ENCODE data around the gene DUSP8.
"Not testable (repeated sequence)": the region's sequence is repeated elsewhere in the genome, so short reads cannot be mapped to it uniquely, and the experiment has no call there.

The DUSP8 gene

DNA sequence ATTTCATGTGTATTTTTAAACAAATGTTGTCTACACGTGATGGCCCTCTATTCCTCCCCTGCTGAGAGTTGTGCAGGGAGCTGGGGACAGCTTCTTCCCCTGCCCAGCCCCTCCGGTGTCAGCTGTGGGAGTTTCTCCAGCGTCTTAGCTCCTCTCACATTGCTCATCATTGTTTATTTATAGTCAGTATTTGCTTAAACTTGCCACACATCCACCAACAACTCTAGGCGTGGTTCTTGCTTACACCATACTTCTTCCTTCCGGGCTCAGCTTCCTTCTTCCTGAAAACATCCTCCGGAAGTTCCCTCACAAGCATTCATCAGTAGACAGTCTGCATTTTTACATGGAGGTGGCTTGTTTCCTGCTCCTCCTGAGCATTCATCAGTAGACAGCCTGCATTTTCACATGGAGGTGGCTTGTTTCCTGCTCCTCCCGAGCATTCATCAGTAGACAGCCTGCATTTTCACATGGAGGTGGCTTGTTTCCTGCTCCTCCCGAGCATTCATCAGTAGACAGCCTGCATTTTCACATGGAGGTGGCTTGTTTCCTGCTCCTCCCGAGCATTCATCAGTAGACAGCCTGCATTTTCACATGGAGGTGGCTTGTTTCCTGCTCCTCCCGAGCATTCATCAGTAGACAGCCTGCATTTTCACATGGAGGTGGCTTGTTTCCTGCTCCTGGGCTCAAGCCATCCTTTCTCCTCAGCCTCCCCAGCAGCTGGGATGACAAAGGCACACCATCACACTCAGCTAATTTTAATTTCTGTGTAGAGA lies 17.3 kb upstream of the DUSP8 start:
- H3K4me1 ChIP-seq (ENCODE audit: control insufficient read depth, insufficient read depth, low read length); H3K4me3 ChIP-seq (ENCODE audit: low read length in 2 of 2); H3K27me3 ChIP-seq (ENCODE audit: control insufficient read depth in 1 of 2, insufficient read depth in 2 of 2, low read length in 2 of 2); H3K36me3 ChIP-seq (ENCODE audit: control insufficient read depth in 2 of 2, insufficient read depth in 2 of 2, low read length in 2 of 2); H3K9me3 ChIP-seq (ENCODE audit: control insufficient read depth in 2 of 2, low read length in 2 of 2); H3K27ac ChIP-seq (ENCODE audit: low read length); H3K9ac ChIP-seq (ENCODE audit: low read length in 2 of 2): not testable (repeated sequence)

DNA sequence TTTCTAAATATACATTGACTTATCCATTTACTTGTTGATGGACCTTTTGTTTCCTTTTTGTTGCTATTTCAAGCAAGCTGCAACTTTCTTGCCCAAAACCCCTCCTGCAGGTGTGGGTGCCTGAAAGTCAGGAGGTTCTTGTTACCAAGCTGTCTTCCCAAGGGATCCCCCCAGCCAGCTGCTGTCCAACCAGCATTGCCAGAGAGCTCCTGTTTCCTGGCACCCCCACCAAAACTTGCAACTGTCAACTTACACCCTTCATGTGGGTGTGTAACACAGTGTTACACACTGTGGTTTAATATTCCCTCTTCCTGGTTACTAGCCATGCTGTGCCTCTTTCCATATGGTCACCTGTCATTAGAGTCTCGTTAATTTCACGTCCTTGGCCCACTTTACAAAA lies 14.6 kb upstream of the DUSP8 start:
- no peaks in the 10 kb centered on the region for H3K4me1 ChIP-seq (ENCODE audit: control insufficient read depth, insufficient read depth, low read length)
- H3K9ac ChIP-seq (ENCODE audit: low read length in 2 of 2) = no peak overlapping the region
- H3K4me3 ChIP-seq (ENCODE audit: low read length in 2 of 2) = no peak overlapping the region
- no peaks in the 10 kb centered on the region for H3K27me3 ChIP-seq (ENCODE audit: control insufficient read depth in 1 of 2, insufficient read depth in 2 of 2, low read length in 2 of 2)
- no peaks in the 10 kb centered on the region for H3K36me3 ChIP-seq (ENCODE audit: control insufficient read depth in 2 of 2, insufficient read depth in 2 of 2, low read length in 2 of 2)
- H3K9me3 ChIP-seq (ENCODE audit: control insufficient read depth in 2 of 2, low read length in 2 of 2) = no peaks in the 10 kb centered on the region
- H3K27ac ChIP-seq (ENCODE audit: low read length) = no peak overlapping the region

DNA sequence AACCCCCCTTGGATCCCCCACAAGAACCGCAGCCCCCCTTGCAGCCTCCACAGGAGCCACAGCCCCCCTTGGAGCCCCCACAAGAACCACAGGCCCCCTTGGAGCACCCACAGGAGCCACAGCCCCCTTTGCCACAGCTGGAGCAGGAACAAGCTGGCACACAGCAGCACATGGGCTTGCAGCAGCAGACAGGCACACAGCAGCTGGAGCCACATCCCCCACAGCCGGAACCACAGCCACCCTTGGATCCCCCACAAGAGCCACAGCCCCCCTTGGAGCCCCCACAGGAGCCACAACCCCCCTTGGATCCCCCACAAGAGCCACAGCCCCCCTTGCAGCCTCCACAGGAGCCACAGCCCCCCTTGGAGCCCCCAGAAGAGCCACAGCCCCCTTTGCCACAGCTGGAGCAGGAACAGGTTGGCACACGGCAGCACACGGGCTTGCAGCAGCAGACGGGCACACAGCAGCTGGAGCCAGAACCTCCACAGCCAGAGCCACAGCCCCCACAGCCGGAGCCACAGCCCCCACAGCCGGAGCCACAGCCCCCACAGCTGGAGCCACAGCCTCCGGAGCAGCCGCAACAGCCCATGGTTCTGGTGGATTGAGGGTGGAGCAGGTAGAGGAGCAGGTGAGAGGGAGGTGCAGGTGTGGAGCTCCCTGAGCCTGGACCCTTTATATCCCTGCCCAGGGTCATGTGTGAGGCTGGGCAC lies 12.7 kb upstream of the DUSP8 start, which contains the start of gene KRTAP5-1:
Gene KRTAP5-1 (minus strand): TSS at position 623 of the 710 bp plus-strand sequence. CDS start 34 bp downstream, at position 589.
- not testable (repeated sequence) for H3K36me3 ChIP-seq (ENCODE audit: control insufficient read depth in 2 of 2, insufficient read depth in 2 of 2, low read length in 2 of 2); H3K27ac ChIP-seq (ENCODE audit: low read length); H3K4me3 ChIP-seq (ENCODE audit: low read length in 2 of 2); H3K4me1 ChIP-seq (ENCODE audit: control insufficient read depth, insufficient read depth, low read length); H3K27me3 ChIP-seq (ENCODE audit: control insufficient read depth in 1 of 2, insufficient read depth in 2 of 2, low read length in 2 of 2); H3K9me3 ChIP-seq (ENCODE audit: control insufficient read depth in 2 of 2, low read length in 2 of 2); H3K9ac ChIP-seq (ENCODE audit: low read length in 2 of 2)

DNA sequence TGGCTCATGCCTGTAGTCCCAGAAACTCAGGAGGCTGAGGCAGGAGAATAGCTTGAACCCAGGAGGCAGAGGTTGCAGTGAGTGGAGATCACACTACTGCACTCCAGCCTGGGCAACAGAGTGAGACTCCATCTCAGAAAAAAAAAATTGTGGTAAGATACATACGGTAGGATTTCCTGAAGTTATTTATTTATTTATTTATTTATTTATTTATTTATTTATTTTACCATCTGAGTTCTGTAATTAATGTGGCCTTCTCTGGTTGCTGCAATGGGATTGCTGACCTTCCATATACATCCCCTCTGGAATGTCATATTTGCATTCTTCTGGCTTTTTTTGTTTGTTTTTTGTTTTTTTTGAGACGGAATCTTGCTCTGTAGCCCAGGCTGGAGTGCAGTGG lies 10.8 kb upstream of the DUSP8 start:
- not testable (repeated sequence) for H3K36me3 ChIP-seq (ENCODE audit: control insufficient read depth in 2 of 2, insufficient read depth in 2 of 2, low read length in 2 of 2); H3K27me3 ChIP-seq (ENCODE audit: control insufficient read depth in 1 of 2, insufficient read depth in 2 of 2, low read length in 2 of 2); H3K27ac ChIP-seq (ENCODE audit: low read length); H3K9me3 ChIP-seq (ENCODE audit: control insufficient read depth in 2 of 2, low read length in 2 of 2); H3K9ac ChIP-seq (ENCODE audit: low read length in 2 of 2); H3K4me1 ChIP-seq (ENCODE audit: control insufficient read depth, insufficient read depth, low read length); H3K4me3 ChIP-seq (ENCODE audit: low read length in 2 of 2)

DNA sequence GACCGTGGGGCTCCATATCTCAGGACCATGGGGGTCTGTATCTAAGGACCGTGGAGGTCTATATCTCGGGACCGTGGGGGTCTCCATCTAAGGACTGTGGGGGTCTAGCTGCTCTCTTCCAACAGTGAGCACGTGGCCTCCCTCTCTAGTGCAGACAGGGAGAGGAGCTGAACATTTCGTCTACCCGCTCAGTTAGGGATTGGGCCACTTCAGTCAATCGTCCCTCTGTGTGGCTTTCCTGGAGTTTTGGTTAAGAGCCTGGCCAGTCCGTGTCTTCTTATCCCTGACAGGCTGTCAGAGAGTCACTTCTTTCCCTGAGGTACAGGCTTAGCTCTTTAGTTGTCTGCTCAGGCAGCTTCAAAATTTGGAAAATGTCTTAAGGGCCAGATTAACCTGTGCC lies 9.9 kb upstream of the DUSP8 start:
- Histone ChIP-seq H3K27me3 (ENCODE audit: control insufficient read depth in 1 of 2, insufficient read depth in 2 of 2, low read length in 2 of 2) (no peaks in the 10 kb centered on the region), H3K9ac (ENCODE audit: low read length in 2 of 2) (no peak overlapping the region), H3K9me3 (ENCODE audit: control insufficient read depth in 2 of 2, low read length in 2 of 2) (no peaks in the 10 kb centered on the region), H3K27ac (ENCODE audit: low read length) (no peak overlapping the region), H3K4me3 (ENCODE audit: low read length in 2 of 2) (no peak overlapping the region), H3K36me3 (ENCODE audit: control insufficient read depth in 2 of 2, insufficient read depth in 2 of 2, low read length in 2 of 2) (no peaks in the 10 kb centered on the region), H3K4me1 (ENCODE audit: control insufficient read depth, insufficient read depth, low read length) (no peaks in the 10 kb centered on the region)

DNA sequence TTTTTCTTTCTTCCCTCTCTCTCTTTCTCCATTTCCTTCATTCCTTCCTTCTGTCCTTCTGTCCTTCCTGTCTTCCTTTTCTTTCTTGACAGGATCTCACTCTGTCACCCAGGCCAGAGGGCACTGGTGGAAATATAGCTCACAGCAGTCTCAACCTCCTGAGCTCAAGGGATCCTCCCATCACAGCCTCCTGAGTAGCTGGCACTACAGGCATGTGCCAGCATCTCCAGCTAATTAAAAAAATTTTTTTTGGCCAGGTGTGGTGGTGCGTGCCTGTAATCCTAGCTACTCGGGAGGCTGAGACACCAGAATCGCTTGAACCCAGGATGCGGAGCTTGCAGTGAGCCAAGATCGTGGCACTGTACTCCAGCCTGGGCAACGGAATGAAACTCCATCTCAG lies 4.8 kb upstream of the DUSP8 start:
- Histone ChIP-seq H3K9me3 (ENCODE audit: control insufficient read depth in 2 of 2, low read length in 2 of 2) (no peaks in the 10 kb centered on the region), H3K4me3 (ENCODE audit: low read length in 2 of 2) (no peak overlapping the region), H3K9ac (ENCODE audit: low read length in 2 of 2) (no peak overlapping the region), H3K27me3 (ENCODE audit: control insufficient read depth in 1 of 2, insufficient read depth in 2 of 2, low read length in 2 of 2) (no peaks in the 10 kb centered on the region), H3K36me3 (ENCODE audit: control insufficient read depth in 2 of 2, insufficient read depth in 2 of 2, low read length in 2 of 2) (no peaks in the 10 kb centered on the region), H3K4me1 (ENCODE audit: control insufficient read depth, insufficient read depth, low read length) (peaks cover 15% of the 10 kb centered on the region), H3K27ac (ENCODE audit: low read length) (no peak overlapping the region)

DNA sequence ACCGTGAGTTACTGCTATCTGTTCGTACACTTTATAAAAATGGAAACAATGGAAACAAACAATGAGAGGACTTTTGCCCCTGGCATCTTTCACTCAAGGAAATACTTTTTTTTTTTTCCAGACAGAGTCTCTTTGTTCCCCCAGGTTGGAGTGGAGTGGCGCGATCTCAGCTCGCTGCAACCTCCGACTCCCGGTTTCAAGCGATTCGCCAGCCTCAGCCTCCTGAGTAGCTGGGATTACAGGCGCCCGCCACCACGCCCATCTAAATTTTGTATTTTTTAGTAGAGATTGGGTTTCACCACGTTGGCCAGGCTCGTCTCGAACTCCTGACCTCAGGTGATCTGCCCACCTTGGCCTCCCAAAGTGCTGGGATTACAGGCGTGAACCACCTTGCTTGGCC lies 3.7 kb upstream of the DUSP8 start:
- H3K27me3 ChIP-seq (ENCODE audit: control insufficient read depth in 1 of 2, insufficient read depth in 2 of 2, low read length in 2 of 2) = not testable (repeated sequence)
- H3K4me1 ChIP-seq (ENCODE audit: control insufficient read depth, insufficient read depth, low read length) = peaks cover 18% of the 10 kb centered on the region

DNA sequence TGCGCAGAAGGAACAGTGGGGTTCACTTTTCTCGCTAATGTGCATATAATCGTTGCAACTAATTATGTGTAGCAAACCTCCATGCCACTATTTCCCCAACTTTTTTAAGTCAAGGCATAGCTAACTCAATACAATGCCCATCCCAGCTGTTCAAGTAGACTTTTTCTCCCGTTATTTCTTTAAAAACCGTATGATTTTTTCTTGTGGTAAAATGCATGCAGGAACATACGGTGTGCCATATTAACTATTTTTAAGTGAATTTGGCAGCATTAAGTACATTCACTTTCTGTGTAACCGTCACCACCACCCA lies 2.8 kb upstream of the DUSP8 start:
- Histone ChIP-seq H3K9ac (ENCODE audit: low read length in 2 of 2) (no peak overlapping the region), H3K9me3 (ENCODE audit: control insufficient read depth in 2 of 2, low read length in 2 of 2) (no peaks in the 10 kb centered on the region), H3K36me3 (ENCODE audit: control insufficient read depth in 2 of 2, insufficient read depth in 2 of 2, low read length in 2 of 2) (no peaks in the 10 kb centered on the region), H3K4me1 (ENCODE audit: control insufficient read depth, insufficient read depth, low read length) (peaks cover 27% of the 10 kb centered on the region), H3K27ac (ENCODE audit: low read length) (no peak overlapping the region), H3K4me3 (ENCODE audit: low read length in 2 of 2) (no peak overlapping the region), H3K27me3 (ENCODE audit: control insufficient read depth in 1 of 2, insufficient read depth in 2 of 2, low read length in 2 of 2) (no peaks in the 10 kb centered on the region)

More for the DNA sequence above, 3.7 kb upstream of the DUSP8 start:
- not testable (repeated sequence) for H3K9ac ChIP-seq (ENCODE audit: low read length in 2 of 2); H3K4me3 ChIP-seq (ENCODE audit: low read length in 2 of 2); H3K27ac ChIP-seq (ENCODE audit: low read length); H3K36me3 ChIP-seq (ENCODE audit: control insufficient read depth in 2 of 2, insufficient read depth in 2 of 2, low read length in 2 of 2); H3K9me3 ChIP-seq (ENCODE audit: control insufficient read depth in 2 of 2, low read length in 2 of 2)

DNA sequence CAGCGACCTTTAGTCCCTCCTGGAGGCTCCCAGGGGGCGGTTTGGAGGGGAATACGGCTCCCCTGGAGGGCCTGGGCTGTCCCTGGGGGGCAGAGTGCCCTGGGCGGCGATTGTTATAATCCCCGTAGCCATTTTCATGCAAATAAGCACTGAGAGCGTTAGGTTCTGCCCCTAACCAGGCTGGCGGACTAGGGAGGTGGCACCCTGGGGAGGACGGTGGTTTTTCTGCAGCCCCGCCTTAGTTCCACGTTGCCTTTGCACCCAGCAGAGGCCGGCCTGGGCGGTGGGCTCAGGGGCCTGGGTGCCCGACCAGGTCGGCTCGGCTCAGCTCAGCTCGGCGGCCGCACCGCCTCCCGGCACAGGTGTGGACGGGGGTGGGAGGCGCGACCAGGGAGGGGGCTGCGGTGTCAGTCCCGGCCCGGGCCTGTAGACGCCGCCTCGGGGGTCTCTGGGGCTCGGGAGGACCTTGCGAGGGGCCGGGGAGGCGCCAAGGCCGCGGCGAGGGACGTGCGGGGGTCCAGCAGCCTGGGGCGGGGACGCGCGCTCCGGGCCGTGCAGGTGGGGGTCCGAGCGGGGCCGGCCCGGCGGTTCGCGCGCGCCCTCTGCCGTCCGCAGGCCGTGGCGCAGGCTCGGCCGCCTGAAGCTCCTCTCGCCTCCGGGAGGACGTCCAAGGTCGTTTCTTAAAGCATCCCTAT lies 2.3 kb upstream of the DUSP8 start:
- peak overlapping the region; percentile 51 to 70 for H3K4me3 ChIP-seq (ENCODE audit: low read length in 2 of 2)
- H3K9ac ChIP-seq (ENCODE audit: low read length in 2 of 2) = peak overlapping the region; percentile 28 to 42
- no peaks in the 10 kb centered on the region for H3K36me3 ChIP-seq (ENCODE audit: control insufficient read depth in 2 of 2, insufficient read depth in 2 of 2, low read length in 2 of 2)
- no peaks in the 10 kb centered on the region for H3K9me3 ChIP-seq (ENCODE audit: control insufficient read depth in 2 of 2, low read length in 2 of 2)
- peaks cover 32% of the 10 kb centered on the region for H3K4me1 ChIP-seq (ENCODE audit: control insufficient read depth, insufficient read depth, low read length)
- peak overlapping the region; percentile 64 for H3K27ac ChIP-seq (ENCODE audit: low read length)
- no peaks in the 10 kb centered on the region for H3K27me3 ChIP-seq (ENCODE audit: control insufficient read depth in 1 of 2, insufficient read depth in 2 of 2, low read length in 2 of 2)

DNA sequence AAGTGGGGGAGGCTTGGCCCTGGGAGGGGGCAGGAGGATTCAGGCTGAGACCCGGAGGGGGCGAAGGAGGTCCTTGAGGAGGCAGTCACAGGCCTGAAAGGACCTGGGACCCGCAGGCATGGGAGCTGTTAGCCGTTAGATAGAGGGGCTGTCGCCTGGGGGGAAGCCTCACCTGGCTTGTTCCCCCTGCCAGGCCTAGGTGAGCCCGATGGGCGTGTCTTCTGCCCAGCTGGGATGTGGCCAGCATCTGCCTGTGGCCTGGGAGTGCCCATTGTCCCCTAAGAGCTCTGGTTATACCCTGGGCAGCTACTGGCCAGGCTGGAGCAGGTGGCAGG lies 1.8 kb upstream of the DUSP8 start:
- Histone ChIP-seq H3K4me3 (ENCODE audit: low read length in 2 of 2) (peak overlapping the region; percentile 51 to 70), H3K27ac (ENCODE audit: low read length) (peak overlapping the region; percentile 64), H3K9me3 (ENCODE audit: control insufficient read depth in 2 of 2, low read length in 2 of 2) (no peaks in the 10 kb centered on the region), H3K4me1 (ENCODE audit: control insufficient read depth, insufficient read depth, low read length) (peaks cover 37% of the 10 kb centered on the region), H3K36me3 (ENCODE audit: control insufficient read depth in 2 of 2, insufficient read depth in 2 of 2, low read length in 2 of 2) (no peaks in the 10 kb centered on the region), H3K9ac (ENCODE audit: low read length in 2 of 2) (peak overlapping the region; percentile 28 to 42), H3K27me3 (ENCODE audit: control insufficient read depth in 1 of 2, insufficient read depth in 2 of 2, low read length in 2 of 2) (no peaks in the 10 kb centered on the region)

Measured in stomach smooth muscle (tissue), 2 donors.